OCI-LY7 (cell line): Measurements from ENCODE around the gene PIERCE2.

Source experiments
- CTCF ChIP-seq: fragments of 200-600 bp; sonication (generic); conservative IDR thresholded peaks from 2 replicates; pipeline ENCODE4 v1.5.1; 2014; ENCODE audit warnings: mild to moderate bottlenecking, antibody characterized with exemption, low read length, moderate library complexity, mixed read lengths
- EZH2phosphoT487 ChIP-seq: fragments of 200-600 bp; sonication (generic); IDR thresholded peaks from 2 replicates; pipeline ENCODE4 v1.6.1; 2018; ENCODE audit warnings: low read depth, borderline replicate concordance, mild to moderate bottlenecking, mixed run types, antibody characterized with exemption, low read length, moderate library complexity, mixed read lengths

- TF ChIP-seq CTCF = no peak
- TF ChIP-seq EZH2phosphoT487 = no peak
These were observed 740 bp upstream of the PIERCE2 start for GRCh38 chr15:55407498-55408011.
